Activated CD4-positive, alpha-beta T cell treated with anti-CD3 and anti-CD28 coated beads for 24 hours (primary cell): ENCODE data around the gene NAA20.

ENCODE experiments used
- DNase-seq, 2 donors: peaks; one replicate each; pipeline ENCODE4 v3.0.0-alpha.2; 2020; ENCODE audit warnings: low read depth in 2 of 2

NAA20 gene, protein sequence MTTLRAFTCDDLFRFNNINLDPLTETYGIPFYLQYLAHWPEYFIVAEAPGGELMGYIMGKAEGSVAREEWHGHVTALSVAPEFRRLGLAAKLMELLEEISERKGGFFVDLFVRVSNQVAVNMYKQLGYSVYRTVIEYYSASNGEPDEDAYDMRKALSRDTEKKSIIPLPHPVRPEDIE

DNA sequence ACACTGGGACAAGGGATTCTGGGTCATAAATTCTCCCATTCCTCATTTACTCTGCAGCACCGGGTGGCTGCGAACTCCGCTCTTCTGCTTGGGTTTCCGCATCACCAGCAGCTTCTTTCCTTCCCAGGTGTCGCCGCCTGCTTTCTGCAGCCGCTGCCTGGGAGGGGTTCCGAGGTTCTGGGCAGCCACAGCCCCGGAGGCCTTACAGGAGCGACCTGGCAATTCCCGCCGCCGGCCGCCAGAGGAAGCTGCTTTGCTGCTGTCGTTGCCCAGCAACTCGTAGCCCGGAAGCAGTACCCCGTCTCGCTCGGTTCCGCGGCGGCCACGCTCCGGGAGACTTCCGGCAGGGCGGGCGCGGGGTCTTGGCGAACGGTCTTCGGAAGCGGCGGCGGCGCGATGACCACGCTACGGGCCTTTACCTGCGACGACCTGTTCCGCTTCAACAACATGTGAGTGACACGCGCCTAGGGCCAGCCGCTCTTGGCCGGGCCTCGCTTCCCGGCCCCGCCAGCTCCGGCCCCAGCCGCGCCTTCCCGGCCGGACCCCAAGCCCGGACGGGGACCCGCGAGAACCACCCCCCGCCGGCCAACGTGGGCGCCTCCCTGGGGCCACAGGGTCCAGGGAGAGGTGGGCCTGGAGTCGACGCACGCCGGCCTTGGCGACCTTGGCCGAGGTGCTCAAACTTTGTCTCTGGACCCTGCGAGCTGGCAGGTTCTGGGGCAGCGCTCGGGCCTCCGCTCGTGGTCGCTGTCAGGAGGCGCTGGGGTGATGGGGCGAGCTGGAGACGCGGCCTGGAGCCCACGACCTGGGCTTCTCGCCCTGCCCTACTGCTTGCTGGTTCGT lies at the start of gene NAA20:
Gene NAA20 (plus strand): TSS at position 362 of the 843 bp plus-strand sequence. CDS start 35 bp downstream, at position 397.
- DNase-seq, result peak; percentile 85

DNA sequence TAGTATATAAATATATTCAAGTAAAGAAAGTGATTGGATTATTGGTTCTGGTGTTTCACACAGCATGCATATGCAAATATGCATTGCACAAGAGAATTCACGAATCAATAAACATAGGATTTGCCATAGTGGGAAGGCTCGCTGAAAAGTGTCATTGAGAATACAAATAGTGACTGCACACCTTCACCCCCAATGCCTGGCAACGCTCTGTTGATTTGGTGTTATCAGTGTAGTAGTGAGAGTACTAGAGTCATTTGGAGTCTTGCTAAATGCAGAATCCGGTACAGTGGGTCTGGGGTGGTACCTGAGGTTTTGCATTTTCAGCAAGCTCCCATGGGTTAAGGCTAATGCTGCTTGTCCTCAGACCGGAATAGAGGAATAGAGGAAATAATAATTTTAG lies 49.7 kb upstream of the NAA20 start:
- DNase-seq, result no peak

DNA sequence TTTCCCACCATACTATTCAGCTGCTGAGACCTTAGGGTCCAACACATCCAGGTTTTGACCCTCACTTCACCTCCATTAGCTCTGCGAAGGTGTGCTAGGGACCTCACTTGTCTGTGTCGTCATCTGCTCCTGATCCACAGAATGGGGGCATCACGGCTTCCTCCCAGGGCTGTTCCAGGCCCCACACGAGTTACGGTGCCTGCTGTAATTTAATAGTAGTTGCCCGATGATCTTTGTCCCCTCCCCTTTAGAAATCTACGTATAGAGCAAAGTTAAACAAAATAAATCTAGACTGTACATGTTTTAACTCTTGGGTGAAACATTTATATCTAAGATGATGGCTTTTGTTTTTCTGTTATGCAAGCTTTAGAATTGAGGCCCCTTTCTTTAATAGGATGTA lies 49.1 kb upstream of the NAA20 start:
- no peak for DNase-seq

DNA sequence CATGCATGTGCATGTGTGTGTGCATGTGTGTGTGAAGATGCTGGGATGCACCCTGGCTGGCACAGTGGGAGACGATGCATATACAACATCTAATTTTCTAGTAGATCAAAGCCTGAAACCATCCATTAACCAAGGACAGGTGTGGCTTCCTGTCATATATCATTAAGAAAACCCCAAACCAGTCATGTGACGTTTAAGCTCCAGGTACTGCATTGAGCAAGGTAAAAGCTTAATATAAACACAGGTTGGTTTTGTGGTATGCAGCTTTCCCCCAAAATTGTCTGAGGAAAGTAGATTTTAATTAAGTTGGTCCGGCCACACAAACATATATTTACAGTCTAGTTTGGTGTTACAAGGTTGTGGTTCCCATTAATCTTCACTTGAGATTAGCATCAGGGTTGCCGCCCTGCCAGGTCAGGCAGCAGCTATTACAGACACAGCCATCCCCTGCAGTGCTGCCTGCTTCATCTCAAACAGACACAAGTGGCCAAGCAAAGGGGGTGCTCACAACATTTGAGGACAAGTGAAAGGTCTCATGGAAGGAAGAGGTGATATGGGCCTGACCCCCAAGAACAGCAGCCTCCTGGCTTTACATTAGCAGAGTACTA lies 48.6 kb upstream of the NAA20 start:
- no peak for DNase-seq

DNA sequence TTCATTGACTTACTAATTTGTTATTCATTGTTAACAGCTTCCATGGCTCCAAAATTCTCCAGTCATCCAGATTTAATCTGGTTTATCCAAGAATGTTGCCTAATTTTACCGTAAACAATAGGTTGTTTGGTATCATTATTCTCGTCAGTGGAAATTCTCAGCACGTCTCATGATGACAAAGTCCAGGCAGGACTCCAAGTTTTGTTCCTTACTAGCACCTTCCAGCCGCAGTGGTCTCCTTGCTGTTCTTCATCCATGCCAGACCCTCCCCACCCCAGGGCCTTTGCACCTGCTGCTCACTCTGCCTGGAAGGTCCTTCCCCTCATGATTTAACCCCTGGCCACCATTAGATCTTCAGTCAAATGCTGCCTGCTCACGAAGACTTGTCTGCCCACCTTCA lies 48.1 kb upstream of the NAA20 start:
- DNase-seq, result no peak

DNA sequence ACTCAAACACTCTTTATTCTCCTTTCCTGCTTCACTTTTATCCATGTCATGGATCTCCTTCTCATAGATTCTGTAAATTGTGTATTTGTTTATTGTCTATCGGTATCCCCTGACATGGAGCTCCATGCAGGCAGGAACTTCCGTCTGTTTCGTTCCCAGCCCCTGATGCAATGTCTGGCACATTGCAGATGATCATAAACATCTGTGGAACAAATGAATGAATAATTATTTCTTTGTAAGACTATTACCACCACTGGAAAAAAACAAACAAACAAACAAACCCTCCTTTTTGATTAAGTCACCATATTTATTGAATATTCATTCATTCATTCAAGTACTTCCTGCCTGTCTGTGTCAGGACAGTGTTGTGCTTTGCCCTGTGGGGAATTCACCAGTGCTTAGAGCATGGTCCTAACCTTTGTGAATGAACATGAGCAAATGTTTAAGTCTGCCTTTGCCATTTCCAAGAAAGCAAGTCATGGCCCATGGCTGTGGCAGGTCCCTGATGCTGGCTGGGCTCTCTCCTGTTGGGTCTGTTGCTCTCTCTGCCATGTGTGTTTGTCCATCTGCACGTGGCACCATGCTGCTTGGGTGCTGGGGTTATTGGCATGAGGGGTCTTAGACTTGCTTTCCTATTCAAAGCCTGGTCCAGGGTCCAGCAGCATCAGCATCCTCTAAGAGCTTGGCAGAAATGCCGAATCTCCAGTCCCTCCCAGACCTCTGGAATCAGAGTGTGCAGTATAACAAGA lies 47.5 kb upstream of the NAA20 start:
- DNase-seq, result no peak

DNA sequence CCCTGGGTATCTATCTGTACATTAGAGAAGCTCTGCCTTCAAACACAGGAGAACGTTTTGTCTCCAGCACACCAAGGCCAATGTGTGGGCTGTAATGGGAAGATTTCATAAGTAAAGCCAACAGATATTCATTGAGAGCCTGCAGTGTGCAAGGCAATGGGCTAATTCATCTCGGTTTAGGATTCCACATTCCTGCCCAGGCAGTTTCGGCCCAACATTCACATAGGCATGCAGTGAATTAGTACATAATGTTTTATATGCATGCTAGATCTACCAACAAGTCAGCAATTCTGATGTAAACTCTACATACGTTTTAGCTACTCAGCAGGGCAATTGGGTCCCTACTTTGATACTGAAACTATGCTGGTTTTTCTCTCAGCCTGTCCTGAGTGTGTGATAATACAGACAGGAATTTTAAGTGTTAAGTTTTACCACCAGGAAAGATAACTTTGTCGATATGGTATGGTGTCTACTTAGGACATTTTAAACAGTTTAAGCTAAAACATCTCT lies 46.9 kb upstream of the NAA20 start:
- DNase-seq, result no peak

DNA sequence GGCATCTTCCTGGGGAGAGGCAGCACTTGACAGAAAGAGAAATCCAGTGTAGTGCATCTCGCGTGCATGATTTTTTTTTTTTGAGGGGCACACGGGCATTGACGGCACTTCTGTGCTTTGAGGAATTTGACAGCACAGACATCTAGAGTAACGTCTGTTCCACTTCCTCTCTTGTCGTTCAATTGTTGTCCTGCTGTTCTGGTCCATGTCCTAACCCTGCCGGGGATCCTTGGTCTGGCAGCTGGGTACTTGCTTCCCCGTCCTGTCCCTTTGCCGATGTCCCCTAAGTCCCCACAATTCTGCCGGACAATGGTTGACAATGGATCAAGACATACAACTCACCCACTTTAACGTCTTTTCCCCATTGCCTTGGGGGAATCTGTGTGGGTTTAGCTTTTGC lies 46.0 kb upstream of the NAA20 start:
- DNase-seq, result no peak

DNA sequence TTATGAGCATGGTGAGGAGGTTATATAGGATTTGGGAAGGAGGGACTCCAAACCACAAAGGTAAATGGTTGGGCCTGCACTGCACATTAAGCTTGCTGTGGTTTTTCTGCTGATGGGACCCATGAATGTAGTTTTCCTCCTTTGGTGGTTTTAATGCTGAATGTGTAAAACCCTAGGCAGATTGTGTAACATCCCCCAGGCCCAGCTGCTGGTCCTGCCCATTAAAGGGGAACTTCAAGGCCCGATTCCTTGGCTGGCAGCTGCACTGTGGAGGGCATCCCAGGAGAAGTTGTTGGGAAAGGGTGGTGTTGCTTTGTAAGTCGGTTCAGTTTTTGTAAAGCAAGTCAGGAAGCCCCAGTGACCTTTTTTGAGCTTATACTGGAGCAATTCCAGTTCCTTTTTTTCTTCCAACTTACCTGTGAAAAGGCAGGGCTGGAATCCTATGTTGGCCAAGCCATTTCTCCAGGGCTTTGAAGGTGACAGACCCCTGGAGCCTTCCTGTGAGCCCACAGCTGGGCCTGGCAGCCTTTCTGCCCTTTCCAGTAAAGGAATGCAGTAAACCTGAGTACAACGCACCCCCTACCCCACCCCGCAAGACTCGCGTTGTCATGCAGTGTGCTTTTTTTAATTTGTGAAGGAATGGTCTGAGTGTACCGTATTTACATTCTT lies 43.1 kb upstream of the NAA20 start:
- no peak for DNase-seq

DNA sequence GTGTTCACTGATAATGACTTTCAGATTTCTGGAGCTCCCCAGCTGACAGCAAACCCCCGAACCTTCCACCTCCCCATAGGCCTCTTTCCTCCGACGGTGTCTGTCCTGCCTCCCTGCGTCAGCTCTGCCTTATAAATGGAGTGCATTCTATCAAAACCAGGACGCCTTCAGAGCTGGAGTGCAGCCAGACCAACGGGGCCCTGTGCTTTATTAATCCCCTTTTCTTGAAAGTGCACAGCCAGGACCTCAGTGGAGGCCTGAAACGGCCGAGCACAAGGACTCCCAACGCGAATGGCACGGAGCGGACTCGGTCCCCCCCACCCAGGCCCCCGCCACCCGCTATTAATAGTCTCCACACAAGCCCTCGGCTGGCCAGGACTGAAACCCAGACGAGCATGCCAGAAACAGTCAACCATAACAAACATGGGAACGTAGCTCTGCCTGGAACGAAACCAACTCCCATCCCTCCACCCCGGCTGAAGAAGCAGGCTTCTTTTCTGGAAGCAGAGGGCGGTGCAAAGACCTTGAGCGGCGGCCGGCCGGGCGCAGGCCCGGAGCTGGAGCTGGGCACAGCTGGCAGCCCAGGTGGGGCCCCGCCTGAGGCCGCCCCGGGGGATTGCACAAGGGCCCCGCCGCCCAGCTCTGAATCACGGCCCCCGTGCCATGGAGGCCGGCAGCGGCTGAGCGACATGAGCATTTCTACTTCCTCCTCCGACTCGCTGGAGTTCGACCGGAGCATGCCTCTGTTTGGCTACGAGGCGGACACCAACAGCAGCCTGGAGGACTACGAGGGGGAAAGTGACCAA lies 42.3 kb upstream of the NAA20 start:
- no peak for DNase-seq

DNA sequence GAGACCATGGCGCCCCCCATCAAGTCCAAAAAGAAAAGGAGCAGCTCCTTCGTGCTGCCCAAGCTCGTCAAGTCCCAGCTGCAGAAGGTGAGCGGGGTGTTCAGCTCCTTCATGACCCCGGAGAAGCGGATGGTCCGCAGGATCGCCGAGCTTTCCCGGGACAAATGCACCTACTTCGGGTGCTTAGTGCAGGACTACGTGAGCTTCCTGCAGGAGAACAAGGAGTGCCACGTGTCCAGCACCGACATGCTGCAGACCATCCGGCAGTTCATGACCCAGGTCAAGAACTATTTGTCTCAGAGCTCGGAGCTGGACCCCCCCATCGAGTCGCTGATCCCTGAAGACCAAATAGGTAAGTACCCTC lies 41.7 kb upstream of the NAA20 start:
- DNase-seq, result no peak

DNA sequence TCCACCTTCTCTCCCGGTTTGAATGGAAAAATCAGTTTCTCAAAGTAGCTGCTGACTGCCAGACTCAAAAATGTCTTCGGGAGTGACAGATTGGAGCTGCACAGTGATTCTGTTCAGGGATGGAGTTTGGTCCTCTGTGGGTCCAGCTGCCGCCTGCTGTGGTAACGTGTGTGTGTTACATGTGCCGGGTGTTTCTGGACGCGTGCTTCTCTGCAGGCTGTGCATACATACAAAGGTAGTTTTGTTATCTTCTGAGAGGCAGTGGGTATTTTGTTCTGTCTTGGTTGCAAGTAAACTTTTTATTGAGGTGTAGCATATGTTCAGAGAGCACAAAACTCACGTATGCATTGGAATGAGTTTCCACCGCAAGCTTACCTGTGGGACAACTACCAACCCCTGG lies 41.3 kb upstream of the NAA20 start:
- no peak for DNase-seq

DNA sequence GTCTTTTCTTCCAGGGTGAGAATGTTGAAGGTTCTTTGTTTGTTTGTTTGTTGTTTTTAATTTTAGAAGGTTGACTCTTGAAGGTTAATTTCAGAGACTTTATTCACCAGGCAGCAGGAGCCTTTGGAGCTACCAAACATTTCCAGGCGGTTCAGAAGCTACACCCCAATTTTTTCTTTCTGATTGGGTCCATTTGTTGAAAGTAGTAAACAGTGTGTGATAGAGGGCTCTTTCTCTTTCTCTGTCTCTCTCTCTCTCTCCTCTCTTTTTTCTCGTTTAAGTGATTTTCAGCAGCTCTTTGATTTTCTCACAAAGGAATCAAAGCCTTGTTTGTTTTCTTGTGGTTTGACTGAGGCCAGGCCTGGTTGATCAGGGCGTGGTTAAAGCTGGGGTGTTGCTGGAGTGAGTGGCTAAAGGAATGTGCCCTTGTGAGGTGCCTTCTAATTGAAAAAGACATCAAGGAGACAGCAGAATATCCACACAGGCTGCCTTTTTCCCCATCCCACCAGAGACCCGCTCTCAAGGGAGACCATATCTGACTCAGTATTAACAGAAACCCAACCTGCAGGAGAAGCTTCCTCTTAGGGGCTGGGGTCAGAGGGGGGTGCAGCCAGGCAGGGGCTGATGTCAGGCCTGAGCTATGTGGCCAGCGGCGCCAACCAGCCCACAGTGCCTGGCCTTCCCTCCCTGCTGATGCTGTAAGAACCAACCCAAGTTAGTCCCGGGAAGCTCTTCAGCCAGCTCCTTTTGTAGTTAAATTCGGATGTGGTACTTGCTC lies 40.4 kb upstream of the NAA20 start:
- DNase-seq, result no peak

DNA sequence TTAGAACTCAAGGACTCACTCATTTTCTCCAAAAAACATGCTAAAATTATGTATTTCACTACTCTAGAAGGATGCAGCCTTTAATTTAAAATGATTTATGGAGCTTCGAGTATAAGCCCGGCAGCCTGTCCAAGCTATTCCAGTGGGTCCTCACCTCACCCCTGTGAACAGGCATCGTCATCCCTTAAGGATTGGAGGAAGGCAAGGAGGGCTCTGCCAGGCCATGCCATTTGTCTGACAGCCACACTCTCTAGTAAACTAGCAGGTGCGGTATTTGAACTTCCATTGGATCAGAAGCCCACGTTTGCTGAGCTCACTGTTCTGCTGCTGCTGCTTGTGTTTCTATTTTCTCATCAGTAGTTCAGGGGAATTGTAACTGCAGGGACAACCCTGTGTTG lies 39.8 kb upstream of the NAA20 start:
- DNase-seq, result no peak

DNA sequence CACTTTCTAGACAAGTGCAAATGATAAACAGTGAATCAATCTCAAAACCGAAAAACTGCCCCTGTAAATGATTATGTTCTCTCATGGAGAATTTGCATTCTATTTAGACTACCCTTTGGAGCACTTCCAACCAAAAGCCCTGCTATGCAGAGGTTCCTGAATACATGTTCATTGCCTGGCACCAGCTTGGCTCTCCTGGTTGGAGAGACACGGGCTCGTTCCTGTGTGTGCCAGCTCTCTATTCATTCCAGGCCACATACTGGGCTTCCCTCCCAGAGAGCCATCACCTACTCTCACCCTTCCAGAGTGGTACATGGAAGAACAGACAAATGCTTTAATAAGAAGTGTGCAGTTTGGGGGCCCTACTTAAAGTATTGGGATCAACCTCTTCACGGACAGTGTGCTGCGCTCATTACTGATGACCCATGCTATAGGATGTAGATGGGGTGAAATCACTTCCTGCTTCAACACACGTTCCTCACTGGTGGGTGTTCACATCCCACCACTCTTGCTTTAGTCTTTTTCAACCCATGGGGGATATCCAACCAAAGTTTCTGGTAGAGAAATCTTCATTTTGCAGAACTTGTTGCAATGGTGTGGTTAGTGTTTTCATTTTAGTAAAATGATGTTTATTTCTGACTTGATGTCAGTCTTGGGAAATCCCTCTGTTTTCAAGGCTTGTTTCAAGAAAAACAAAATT lies 38.5 kb upstream of the NAA20 start:
- no peak for DNase-seq

DNA sequence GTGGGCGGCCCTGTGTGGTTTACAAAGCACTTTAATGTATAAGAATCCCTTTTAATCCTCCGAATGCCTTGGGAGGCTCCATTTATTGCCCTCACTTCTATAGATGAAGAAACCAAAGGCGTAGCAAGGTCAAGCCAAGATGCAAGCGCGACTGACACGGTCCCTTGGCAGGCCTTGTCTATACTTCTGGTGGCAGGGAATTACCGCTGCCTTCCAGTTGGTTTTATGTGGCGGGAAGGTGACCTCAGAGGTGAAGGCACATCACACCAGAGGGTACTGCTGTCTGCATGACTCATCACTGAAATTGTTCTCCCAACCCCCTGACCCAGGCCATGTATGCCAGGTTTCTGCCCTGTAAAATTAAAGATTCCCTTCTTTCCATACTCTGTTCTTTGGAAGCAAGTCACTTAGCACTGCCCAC lies 36.1 kb upstream of the NAA20 start:
- no peak for DNase-seq

DNA sequence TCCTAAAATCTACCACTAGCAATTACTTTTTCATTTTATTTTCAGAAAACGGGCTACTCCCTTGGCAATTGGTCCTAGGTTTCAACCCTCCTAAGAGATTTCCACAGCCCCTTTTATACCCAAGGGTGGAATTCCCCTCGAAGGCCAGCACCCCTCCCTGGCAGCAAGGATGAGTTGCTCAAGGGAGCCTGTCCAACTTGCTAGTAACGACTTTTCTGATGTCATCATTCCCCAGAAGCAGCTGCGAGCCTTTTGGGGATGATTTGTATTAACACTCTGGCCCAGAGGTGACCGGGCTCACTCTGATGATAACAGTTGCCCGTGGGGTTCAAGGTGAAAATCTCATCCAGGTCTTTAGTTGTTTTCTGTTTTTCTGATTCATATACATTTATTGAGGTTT lies 30.7 kb upstream of the NAA20 start:
- no peak for DNase-seq

DNA sequence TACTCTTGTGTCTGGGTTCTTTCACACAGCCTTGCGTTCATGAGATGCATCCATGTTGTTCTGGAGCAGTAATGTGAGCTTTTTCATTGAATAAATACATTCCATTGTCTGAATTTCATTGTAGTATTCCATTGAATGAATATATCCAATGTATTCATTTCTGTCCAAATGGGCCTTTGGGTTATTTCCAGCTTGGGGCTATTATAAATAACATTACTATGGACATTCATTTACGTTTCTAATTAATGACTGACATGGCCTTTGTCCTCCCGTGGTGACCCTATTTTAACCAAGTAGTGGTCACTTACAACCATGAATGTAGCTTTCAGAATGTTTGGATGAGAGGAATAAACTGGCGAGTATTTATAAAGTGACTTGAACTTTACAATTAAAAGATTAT lies 30.1 kb upstream of the NAA20 start:
- no peak for DNase-seq

DNA sequence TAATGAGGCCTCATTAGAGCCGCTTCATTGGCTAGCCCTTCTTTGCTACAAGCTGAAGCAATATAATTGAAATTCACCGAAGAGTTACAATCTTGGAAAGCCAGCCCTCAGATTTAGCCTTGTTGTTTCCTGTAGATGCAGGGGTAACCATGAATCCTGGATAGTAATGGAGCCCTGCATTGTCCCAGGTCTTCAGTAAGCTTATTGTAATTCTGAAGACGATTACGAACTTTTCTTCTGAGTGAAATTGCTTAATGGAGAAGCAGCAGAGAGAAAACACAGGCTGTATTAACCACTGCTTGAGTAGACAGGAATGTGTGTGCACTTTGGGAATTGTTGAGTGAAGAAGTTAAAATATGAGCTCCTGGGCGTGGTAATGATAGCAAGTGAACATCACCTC lies 26.3 kb upstream of the NAA20 start:
- no peak for DNase-seq
